NCI-H524 treated with DMSO at 0.1 percent for 48 hours (cell line): ENCODE data around the gene KANSL1.
A peak's percentile ranks its signal among the peaks of the same experiment; 100 is the strongest.

Experiments
- DNase-seq: peaks from one replicate; lab custom pipeline; 2025; lab: John Stamatoyannopoulos, UW

Gene KANSL1

DNA sequence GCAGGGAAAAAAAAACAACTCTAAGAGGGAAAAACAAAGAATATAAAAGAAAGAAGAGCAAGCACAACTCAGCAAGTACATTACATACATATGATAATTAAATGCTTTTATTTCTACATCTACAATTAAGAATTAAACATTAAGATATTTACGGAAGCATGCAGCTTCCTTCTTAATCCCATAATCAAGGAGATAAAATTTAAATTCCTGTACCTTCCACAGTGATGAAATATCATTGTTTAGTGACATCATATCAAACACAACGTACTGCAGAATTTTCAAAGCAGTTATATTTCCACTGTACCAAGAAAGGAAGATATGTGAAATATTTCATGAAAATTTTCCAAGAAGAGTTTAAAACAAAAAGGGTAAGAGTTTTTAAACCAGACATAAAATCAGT, 26.0 kb downstream of the KANSL1 start:
- no peak for DNase-seq

DNA sequence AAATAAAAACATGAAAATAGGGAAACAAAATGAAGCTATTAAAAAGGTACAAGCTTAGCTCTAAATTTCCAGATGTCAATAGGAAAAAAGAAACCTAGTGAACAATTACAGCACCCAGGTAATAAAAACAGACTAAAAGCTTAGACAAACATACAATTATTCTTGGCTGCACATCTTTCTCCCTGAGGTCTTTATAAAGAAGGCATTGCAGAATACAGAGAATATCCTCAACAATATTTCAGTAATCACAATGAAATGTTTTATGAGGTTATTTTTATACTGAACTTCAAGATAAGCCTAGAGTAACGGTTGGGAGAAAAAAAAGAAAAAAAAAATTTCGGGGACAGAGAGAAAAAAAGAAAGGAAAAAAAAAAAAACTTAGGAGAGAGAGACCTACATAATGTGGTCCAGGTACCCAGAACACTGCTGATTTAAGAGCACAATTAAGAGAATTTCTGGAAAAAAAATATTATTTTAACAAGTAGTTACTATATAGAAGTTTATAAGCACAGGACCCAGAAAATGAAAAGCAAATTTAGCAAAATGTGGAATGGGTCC, 26.5 kb downstream of the KANSL1 start:
- no peak for DNase-seq

DNA sequence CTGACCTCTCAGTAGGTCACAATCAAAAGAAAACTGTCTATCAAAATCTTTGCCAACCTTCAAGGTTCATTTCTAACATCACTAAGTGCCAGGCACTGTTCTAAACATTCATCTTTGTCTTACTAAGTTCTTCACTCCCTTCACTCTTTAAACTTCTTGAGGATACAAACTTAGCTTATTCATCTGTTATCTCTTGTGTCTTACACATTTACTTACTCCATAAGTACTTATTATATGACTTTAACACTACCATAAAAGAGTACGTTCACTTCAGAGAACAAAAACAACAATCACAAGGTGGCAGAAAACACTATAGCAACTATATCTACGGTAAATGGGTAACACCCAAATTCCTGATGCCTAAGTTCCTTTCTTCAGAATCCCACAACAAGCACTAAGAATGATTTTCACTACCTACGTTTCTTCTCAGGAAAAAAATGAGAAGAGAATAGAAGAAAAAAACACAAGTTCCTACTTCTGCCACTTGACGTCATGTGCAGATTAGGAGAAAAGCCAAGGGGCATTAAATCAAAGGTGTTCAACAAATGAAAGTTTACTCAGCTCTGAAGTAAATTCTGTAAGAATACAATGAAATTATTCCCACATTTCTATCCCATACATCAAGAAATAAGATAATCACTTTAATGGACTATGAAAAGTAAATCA, 29.2 kb downstream of the KANSL1 start:
- DNase-seq: no peak

DNA sequence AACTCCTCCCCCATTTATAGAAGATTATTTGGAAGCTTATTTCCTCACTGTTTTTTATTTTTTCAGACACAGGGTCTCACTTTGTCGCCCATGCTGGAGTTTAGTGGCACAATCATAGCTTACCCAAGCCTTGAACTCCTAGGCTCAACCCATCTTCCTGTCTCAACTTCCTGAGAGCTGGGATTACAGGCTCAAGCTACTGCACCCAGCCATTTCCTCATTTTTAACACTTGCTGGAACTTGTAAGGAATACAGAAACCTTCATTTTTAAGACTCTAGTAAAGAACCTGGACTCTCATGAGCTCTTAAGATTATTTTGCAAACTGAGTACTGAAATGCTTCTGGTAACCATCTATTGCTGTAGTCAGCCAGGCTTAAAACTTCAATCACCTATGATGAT, 29.9 kb downstream of the KANSL1 start:
- DNase-seq: no peak

DNA sequence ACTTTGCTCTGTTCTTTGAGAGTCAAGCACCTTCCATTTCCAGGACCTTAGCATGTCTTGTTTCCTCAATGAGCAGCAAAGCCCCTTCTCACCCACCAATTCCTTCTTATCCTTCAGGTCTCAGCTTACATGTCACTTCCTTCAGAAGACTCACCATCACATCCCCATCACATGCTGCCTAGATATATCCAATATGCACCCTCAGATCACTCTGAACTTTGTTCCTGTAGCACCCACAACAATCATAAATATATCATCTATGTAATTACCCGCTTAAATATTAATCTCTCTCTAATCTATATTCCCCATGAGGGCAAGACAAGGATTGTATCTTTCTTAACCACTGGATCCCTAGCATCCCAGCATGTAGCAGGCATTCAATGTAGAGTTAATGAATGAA, 30.4 kb downstream of the KANSL1 start:
- no peak for DNase-seq

DNA sequence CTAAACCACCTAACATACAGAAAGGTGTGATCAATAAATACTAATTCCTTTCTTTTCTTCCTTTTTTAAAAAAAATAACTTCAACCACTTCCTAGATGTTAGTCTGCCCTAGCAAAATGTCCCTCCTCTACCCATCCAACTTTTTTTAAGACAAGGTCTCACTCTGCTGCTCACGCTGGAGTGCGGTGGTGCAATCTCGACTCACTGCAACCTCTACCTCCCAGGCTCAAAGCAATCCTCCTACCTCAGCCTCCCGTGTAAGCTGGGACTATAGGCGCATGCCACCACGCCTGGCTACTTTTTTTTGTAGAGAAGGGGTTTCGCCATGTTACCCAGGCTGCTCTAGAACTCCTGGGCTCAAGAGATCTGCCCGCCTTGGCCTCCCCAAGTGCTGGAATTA, 33.1 kb downstream of the KANSL1 start:
- DNase-seq: no peak

DNA sequence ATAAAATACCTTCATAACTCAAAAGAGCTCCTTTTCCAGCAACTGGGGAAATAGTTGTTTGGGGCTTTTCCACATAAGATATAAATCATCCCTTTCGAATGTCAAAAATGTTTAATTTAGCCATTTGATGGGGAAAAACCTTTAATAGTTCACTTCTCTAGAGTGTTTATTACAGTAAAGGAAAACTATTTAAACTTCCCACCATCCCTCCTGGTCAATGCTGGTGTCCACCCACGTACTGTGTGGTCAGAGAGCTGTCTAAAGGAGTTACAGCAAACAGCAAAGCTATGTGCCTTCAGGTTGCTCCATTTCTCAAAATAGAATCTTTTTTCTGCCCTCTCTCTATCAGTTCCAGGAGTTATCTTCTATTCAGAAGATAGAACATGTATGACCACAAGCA, 33.5 kb downstream of the KANSL1 start:
- no peak for DNase-seq

DNA sequence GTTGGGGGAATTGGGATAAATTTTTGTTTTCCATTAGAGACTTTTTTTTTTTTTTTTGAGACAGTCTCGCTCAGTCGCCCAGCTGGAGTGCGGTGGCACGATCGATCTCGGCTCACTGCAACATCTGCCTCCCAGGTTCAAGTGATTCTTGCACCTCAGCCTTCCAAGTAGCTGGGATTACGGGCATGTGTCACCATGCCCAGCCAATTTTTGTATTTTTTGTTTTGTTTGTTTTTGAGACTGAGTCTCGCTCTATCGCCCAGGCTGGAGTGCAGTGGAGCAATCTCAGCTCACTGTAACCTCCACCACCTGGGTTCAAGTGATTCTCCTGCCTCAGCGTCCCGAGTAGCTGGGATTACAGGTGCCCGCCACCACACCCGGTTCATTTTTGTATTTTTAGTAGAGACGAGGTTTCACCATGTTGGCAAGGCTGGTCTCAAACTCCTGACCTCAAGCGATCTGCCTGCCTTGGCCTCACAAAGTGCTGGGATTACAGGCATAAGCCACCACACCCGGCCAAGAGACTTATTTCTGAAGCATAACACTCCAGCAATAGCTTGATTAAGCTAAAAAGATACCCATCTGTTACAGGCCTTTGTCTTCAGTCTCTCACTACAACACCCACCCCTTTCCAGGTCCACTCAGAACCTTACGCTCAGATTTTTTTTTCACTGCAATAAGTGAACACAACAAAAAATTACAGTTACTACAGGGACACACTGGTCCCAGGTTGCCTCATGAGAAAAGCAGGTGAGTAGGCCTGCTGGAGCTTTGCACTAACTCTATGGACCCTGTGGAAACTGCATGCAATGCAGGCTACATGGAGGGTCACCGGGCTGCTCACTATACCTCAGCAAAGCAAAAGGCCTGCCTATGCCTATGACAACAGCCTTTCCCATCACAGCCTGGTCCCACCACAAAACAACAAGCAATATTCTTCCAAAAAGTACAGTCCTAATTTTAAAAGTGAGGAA, 34.6 kb downstream of the KANSL1 start:
- DNase-seq: peak; percentile 75

DNA sequence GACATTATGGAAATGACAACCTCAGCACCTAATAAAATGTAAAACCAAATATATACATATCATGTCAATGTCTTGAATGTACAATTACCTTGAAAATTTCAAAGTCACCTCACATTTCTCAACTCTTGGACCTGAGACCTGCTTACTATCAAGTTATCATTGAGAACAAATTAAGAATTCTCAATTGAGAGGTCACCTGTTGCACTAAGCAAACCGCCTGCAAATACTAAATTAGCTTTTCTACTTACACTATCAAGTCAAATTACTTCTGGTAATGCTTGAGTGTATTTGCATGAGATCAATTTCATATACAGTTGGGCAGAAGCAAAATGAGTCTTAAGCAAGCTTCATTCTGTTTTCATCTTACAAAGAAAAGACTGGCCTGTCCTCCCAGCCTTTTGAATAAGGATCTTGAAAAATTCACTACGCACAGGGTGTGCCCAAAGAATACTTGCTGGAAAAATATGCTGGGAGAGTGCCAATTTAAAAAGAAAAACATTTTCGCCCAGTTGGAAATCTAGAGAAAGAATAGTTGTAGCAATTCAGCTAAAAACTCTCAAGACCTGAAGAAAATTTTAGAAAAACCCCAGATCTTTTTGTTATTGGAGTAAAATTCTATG, 35.7 kb downstream of the KANSL1 start:
- DNase-seq: no peak

DNA sequence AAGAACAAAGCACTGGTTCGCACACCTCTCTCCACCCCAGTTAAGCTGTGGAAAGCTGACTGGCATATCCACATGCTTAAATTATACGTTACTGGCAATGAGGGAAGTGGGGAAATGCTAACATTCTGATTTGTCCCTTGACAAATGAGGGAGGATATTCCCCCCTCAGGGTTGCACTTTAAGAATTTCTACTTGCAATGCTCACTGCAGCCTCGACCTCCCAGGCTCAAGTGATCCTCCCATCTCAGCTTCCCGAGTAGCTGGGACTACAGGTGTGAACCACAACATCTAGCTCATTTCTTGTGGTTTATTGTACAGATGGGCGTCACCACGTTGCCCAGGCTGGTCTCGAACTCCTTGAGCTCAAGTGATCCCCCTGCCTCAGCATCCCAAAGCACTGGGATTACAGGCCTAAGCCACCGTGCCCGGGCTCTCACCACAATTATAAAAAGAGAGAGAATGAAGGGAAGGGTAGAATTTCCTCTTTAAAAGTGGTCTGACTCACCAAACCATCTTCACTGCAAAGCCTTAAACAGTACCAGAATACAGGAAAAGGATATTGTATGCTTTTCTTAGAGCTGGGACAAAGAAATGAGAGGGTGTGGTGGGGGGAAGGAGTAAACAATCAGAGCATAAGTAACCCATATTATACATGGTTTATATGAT, 38.9 kb downstream of the KANSL1 start:
- DNase-seq: no peak

DNA sequence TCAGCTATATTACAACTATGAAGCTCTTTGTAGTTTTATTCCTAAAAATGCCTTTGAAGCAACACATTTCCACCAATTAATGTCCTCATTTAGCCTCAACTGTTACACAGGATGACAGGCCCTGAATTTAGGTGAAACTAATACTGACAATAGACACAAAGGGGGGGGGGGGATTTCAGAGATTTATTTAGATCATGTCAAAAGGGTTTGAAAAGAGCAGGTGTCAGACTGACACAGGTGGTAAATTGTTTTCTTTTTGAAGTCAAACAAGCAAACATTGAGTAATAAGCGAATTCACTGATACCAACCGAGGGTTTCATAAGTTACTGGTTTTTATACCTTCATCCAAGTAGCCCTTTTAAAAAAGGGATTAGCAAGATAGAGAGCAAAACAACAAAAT, 40.8 kb downstream of the KANSL1 start:
- DNase-seq: no peak

DNA sequence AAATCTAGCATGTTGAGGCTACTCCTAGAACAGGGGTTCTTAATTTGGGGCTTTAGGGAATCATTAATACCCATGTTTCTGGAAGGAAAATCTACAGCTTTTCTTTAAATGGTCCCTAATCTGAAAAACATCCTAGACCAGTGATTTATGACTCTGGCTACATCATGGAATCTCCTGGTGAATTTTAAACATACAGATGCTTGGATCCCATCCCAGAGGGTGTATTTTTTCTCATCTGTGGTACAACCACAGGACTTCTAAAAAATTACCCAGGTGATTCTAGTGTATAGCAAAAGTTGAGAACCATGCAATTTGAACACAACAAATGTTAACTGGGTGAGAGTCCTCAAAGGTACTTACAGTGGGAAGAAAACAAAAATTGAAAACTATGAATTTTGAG, 41.5 kb downstream of the KANSL1 start:
- DNase-seq: no peak

DNA sequence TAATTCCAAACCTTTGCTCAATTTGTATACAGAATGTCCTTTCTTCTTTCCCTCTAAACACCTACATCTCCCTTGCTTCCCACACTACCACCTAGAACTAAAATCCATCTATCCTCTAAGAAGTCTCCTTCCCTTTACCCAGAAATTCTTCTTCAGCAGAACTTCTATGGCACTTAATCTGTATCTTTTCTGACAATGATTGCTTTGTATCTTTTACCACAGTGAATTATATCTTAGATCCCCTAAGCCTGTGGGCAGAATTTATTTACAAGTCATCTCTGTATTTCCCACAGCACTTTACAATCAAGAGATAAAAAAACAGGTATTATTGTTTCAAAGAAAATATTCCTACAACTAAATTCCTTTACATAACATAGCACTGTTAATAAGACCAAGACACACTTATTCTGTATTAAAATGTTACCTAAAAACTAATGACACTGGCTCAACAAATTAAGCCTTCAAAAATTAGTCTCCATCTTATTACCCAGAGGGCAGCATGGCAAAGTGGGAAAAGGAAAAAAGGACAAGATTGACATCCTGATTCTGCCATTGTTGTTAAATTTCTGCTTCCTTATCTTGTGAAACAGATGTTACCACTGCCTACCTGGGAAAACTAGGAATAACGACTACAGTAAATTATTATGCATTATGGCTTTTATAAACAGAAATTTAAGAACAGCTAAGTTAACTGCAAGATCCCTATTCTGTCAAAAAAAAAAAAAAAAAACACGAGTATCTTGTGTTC, 42.8 kb downstream of the KANSL1 start:
- no peak for DNase-seq

DNA sequence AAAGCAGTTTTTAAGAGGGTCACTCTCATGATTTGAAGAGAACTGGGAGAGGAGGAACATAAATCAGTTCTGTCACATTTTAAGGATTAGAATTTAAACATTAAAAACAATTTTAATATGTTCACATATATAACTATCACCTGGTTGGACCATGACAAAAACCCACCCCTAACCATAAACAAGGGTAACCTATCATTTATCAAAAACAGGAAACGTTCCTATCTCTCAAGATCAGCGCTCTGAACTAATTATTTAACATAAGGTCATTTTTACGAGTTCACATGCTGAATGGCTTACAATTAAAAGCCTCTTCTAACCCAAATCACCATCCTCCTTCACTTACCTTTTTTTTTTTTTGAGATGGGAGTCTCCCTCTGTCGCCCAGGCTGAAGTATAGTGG, 45.0 kb downstream of the KANSL1 start:
- DNase-seq: no peak

DNA sequence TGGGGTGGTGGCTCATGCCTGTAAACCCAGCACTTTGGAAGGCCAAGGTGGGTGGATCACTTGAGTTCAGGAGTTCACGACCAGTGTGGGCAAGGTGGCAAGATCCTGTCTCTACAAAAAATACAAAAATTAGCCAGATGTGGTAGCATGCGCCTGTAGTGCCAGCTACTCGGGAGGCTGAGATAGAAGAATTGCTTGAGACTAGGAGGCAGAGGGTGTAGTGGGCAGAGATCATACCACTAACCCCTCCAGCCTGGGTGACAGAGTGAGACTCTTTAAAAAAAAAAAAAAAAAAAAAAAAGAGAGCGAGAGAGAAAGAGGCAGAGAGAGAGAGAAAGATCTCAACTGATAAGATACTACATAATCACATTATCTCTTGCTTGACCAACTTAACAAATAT, 45.9 kb downstream of the KANSL1 start:
- no peak for DNase-seq

DNA sequence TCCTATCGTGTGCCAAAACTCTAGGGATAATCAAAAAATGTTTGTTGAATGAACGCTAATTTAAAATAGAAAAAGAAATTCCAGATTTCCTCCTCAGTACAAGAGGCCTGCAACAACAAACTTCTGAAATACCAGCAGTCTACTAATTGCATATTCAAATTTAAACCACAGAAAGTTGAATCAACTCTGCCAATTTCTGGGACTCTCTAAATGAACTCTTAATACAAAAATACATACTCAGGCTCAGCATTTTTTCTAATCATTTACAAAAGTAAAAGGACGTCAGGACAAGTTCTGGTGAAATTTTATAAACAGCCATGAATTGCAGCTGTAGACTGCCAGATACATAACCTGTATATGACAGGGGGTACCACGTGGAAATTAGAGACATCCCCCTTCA, 49.0 kb downstream of the KANSL1 start:
- DNase-seq: no peak

DNA sequence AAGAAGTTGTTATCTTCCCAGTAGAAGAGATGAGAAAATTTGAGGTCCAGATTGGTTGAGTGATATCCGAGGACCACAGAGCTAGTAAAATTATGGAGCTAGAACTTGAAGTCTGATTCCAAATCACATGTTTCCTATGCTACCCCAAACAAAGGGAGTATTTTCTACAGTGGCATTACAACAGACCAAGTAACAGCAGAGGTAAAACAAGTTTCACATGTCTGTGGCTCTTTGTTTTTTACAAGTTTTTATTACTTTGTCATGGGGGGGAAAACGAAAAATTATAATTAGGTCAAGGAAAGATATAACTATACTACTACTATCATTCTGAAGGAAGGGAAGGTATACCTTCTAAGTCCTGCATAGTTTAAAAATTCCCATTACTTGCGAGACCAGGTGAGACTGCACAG, 49.4 kb downstream of the KANSL1 start:
- no peak for DNase-seq

DNA sequence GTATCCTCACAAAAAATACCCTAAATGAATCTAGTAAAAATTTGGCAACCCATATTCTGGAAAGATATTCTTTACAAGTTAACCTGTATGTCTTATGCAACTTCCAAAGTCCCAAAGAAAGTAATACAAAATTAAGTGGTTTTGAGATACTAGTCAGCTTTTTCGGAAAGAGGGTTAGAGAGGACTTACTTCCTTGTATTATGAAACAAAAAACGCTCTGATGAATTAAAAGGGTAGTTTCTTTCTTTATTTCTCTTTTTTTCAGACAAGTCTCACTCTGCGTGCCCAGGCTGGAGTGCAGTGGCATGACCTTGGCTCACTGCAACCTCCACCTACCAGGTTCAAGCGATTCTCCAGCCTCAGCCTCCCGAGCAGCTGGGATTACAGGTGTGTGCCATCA, 51.6 kb downstream of the KANSL1 start:
- DNase-seq: no peak

DNA sequence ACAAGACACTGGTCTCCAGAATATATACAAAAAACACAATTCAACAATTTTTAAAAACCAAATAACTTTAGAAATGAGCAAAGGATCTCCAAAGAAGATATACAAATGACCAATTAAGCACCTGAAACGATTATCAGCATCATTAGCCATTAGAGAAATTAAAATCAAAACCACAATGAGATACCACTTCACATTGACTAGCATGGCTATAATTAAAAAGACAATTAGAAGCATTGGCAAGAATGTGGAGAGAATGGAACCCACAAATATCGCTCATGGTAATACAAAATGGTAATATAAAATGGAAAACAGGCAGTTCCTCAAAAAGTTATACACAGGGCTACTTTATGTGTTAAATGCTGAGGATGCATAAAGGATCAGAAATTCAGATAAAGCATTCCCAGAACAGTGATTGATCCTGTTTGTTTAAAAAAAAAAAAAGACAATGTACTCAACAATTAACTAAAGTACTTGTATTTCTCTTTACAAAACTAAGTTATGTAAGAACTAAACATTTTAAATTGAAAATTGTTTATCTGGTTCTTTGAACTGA, 52.5 kb downstream of the KANSL1 start:
- no peak for DNase-seq

DNA sequence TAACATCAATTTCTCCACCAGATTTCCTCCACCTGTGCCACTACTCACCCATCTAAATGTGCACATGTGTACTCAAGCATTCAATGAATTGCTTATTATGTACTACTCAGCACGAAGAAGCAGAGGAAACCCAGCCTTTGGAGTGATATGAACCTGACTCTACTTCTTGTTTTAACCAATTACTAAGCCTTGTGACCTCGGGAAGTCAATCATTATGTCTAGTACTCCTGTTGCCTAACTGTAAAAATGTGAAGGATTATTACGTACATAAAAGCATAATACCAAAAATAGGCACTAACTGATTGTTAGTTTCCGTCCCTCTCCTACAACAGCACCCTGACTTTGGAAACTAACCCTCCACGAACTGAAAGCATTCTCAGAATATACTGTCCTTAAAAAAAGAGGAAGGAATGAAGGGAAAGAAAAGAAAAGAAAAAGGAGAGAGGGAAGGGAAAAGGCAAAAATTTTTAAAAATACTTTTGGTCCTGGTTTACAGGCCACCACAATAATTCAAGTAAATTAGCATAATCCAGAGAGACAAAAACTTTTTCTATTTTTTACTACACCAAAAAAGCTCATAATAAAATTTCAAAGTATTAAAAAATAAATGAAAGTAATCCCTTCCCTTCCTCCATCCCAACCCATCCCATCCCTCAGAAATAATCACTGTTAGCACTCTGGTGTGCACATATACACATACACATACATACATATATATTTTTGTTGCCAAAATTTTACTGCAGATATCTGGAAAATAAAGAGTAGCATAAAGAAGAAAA, 53.6 kb downstream of the KANSL1 start:
- DNase-seq: no peak
